Liver (tissue), 3 donors: ENCODE data around the gene DGCR2.

ENCODE experiments used
- ATF3 ChIP-seq: IDR thresholded peaks from 2 replicates; pipeline ENCODE4 v1.6.1; 2016; ENCODE audit warnings: antibody characterized with exemption
- CTCF ChIP-seq: fragments of 150-350 bp; IDR thresholded peaks from 2 replicates; pipeline ENCODE4 v1.5.1; 2017; ENCODE audit warnings: improper control_type of control experiment, low read depth, low read length; ENCODE audit not compliant: missing input control
- EGR1 ChIP-seq, 2 donors: IDR thresholded peaks; 2 replicates each; pipeline ENCODE4 v1.6.1; 2016 to 2018; ENCODE audit warnings: antibody characterized with exemption in 2 of 2, low read depth in 2 of 2
- FOXA1 ChIP-seq: IDR thresholded peaks from 2 replicates; pipeline ENCODE4 v1.6.1; 2016; ENCODE audit warnings: antibody characterized with exemption
- GABPA ChIP-seq, 2 donors: IDR thresholded peaks in 1 of 2; conservative IDR thresholded peaks in 1 of 2; 2 replicates each; pipeline ENCODE4 v1.6.1; 2016; ENCODE audit warnings: antibody characterized with exemption in 2 of 2, mild to moderate bottlenecking in 1 of 2, moderate library complexity in 1 of 2
- JUND ChIP-seq, 2 donors: IDR thresholded peaks; 2 replicates each; pipeline ENCODE4 v1.6.1; 2016; ENCODE audit warnings: antibody characterized with exemption in 2 of 2
- MAX ChIP-seq: IDR thresholded peaks from 2 replicates; pipeline ENCODE4 v1.6.1; 2016; ENCODE audit warnings: antibody characterized with exemption
- RAD21 ChIP-seq, 2 donors: IDR thresholded peaks; 2 replicates each; pipeline ENCODE4 v1.6.1; 2016; ENCODE audit warnings: antibody characterized with exemption in 2 of 2, mild to moderate bottlenecking in 2 of 2
- SP1 ChIP-seq: IDR thresholded peaks from 2 replicates; pipeline ENCODE4 v1.6.1; 2018; ENCODE audit warnings: antibody characterized with exemption, mild to moderate bottlenecking
- YY1 ChIP-seq: IDR thresholded peaks from 2 replicates; pipeline ENCODE4 v1.6.1; 2016; ENCODE audit warnings: antibody characterized with exemption, mild to moderate bottlenecking
- ZBTB33 ChIP-seq: IDR thresholded peaks from 2 replicates; pipeline ENCODE4 v1.6.1; 2016; ENCODE audit warnings: antibody characterized with exemption
- donor health status: healthy.
- donor health status: healthy.

GRCh38 chr22:19167106-19167869, 45.1 kb upstream of the DGCR2 start:
- TF ChIP-seq CTCF, result no peak
- no peak for TF ChIP-seq GABPA (IDR thresholded peaks at IDR 0.05 in 1 of 2, conservative IDR thresholded peaks at IDR 0.05 in 1 of 2)
- TF ChIP-seq RAD21 (IDR thresholded peaks at IDR 0.05), result no peak
- TF ChIP-seq MAX, result no peak
- no peak for TF ChIP-seq SP1
- no peak for TF ChIP-seq JUND (IDR thresholded peaks at IDR 0.05)
- TF ChIP-seq ATF3, result no peak
- no peak for TF ChIP-seq EGR1 (IDR thresholded peaks at IDR 0.05; ENCODE audit: low read depth in 2 of 2)
- no peak for TF ChIP-seq FOXA1
- no peak for TF ChIP-seq YY1
- no peak for TF ChIP-seq ZBTB33
